HG03025 (cell line): ENCODE data around the gene KRT14.

Source experiments
- ATAC-seq: cut with Tn5 transposase; IDR thresholded peaks from one replicate; pipeline ENCODE4 v1.9.1; 2021; ENCODE audit warnings: mild to moderate bottlenecking, moderate library complexity; ENCODE audit not compliant: unreplicated experiment, low FRiP score

Gene KRT14

DNA sequence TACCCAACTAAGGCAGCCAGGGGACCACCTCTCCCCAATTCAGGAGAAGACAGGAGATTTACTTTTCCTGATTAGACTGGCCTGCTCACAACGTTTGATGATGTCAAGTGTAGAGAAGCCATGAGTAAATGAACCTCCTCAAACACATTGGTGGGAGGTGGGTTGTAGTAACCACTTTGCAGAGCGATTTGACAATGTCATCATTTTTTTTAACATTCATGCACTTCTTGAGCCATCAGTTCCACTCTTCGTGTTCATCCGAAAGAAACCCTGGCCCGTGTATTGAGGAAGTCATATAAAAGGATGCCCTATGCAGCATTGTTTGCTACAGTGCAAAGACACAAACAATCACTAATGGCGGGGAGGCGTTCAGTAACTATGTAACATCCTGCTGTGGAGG, 53.1 kb downstream of the KRT14 start:
- ATAC-seq, result no peak

DNA sequence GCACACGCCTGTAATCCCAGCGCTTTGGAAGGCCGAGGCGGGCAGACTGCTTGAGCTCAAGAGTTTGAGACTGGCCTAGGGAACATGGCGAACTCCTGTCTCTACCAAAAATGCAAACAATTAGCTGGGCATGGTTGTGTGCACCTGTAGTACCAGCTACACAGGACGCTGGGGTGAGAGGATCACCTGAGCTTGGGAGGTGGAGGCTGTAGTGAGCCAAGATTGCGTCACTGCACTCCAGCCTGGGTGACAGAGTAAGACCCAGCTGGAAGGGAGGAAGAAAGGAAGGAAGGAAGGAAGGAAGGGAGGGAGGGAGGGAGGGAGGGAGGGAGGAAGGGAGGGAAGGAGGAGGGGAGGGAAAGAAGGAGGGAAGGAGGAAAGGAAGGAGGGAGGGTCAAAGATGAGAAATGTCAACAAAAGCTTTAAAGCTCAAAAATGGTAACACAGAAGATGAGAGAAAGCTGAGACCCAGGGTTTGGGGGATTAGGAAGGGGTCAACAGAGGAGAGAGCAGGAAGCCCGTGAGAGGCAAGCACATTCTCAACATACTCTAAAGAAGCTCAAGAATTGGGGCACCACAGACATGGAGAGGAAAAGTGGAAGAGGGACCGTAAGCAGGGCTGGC, 53.6 kb downstream of the KRT14 start:
- ATAC-seq, result no peak
